ENCODE data around the gene ARHGAP15. TPM values are rescaled to one million over a fixed set of nuclear protein-coding genes. Genes with fewer than 3 reads are reported as not detected.

ARHGAP15 gene
- total RNA-seq, 1 experiment from 2014 or later = not detected

GRCh38 chr2:143525402-143525860 is 396.2 kb downstream of the ARHGAP15 start:
- Histone ChIP-seq H3K27ac (no peak overlapping the region), H3K79me2 (ENCODE audit: low read depth) (no peaks in the 10 kb centered on the region), H2AFZ (no peak overlapping the region), H4K20me1 (ENCODE audit: insufficient read depth) (no peaks in the 10 kb centered on the region), H3K9me3 (ENCODE audit: insufficient read depth, low read depth) (no peaks in the 10 kb centered on the region), H3K4me1 (replicated peaks; ENCODE audit: insufficient read depth) (no peaks in the 10 kb centered on the region), H3K4me3 (no peak overlapping the region), H3K4me2 (no peak overlapping the region), H3K9me2 (ENCODE audit: insufficient read depth) (no peaks in the 10 kb centered on the region), H3K27me3 (ENCODE audit: insufficient read depth, low read depth) (no peaks in the 10 kb centered on the region), H3K36me3 (ENCODE audit: low read depth) (no peaks in the 10 kb centered on the region), H3F3A (ENCODE audit: insufficient read depth, low read depth) (no peaks in the 10 kb centered on the region)
- intact Hi-C loops (cut with micrococcal nuclease; ENCODE audit: unreplicated experiment) = no loop called here
- TF ChIP-seq CTCF (conservative IDR thresholded peaks at IDR 0.05) (no peak), EZH2 (IDR thresholded peaks at IDR 0.05; ENCODE audit: low read depth) (no peak)
- ChIA-PET POLR2A (ENCODE audit: unreplicated experiment) (no interaction called here), CTCF (no interaction called here)
- BruUV-seq (replicated peaks) = no TSS peak
- no peak for DNase-seq

GRCh38 chr2:143526498-143526897 is 397.3 kb downstream of the ARHGAP15 start:
- DNase-seq = no peak
- Histone ChIP-seq H3K4me2 (no peak overlapping the region), H3K9me3 (ENCODE audit: insufficient read depth, low read depth) (no peaks in the 10 kb centered on the region), H3K27ac (no peak overlapping the region), H3K27me3 (ENCODE audit: insufficient read depth, low read depth) (no peaks in the 10 kb centered on the region), H3K9me2 (ENCODE audit: insufficient read depth) (no peaks in the 10 kb centered on the region), H3K79me2 (ENCODE audit: low read depth) (no peaks in the 10 kb centered on the region), H3F3A (ENCODE audit: insufficient read depth, low read depth) (no peaks in the 10 kb centered on the region), H2AFZ (no peak overlapping the region), H3K4me1 (replicated peaks; ENCODE audit: insufficient read depth) (no peaks in the 10 kb centered on the region), H4K20me1 (ENCODE audit: insufficient read depth) (no peaks in the 10 kb centered on the region), H3K36me3 (ENCODE audit: low read depth) (no peaks in the 10 kb centered on the region), H3K4me3 (no peak overlapping the region)
- TF ChIP-seq CTCF (conservative IDR thresholded peaks at IDR 0.05) = no peak
- no peak for TF ChIP-seq EZH2 (IDR thresholded peaks at IDR 0.05; ENCODE audit: low read depth)
- intact Hi-C loops (cut with micrococcal nuclease; ENCODE audit: unreplicated experiment) = no loop called here
- CTCF ChIA-PET = no interaction called here
- POLR2A ChIA-PET (ENCODE audit: unreplicated experiment) = no interaction called here
- BruUV-seq (replicated peaks) = no TSS peak

- Histone ChIP-seq H3K4me1 (replicated peaks; ENCODE audit: insufficient read depth) (no peaks in the 10 kb centered on the region), H3K4me2 (no peak overlapping the region), H3K9me3 (ENCODE audit: insufficient read depth, low read depth) (no peaks in the 10 kb centered on the region), H2AFZ (no peak overlapping the region), H3K79me2 (ENCODE audit: low read depth) (no peaks in the 10 kb centered on the region), H3K9me2 (ENCODE audit: insufficient read depth) (no peaks in the 10 kb centered on the region), H3F3A (ENCODE audit: insufficient read depth, low read depth) (no peaks in the 10 kb centered on the region), H3K27ac (no peak overlapping the region), H4K20me1 (ENCODE audit: insufficient read depth) (no peaks in the 10 kb centered on the region), H3K4me3 (no peak overlapping the region), H3K36me3 (ENCODE audit: low read depth) (no peaks in the 10 kb centered on the region), H3K27me3 (ENCODE audit: insufficient read depth, low read depth) (no peaks in the 10 kb centered on the region)
- TF ChIP-seq CTCF (conservative IDR thresholded peaks at IDR 0.05) = no peak
- TF ChIP-seq EZH2 (IDR thresholded peaks at IDR 0.05; ENCODE audit: low read depth) = no peak
- intact Hi-C loops (cut with micrococcal nuclease; ENCODE audit: unreplicated experiment) = no loop called here
- CTCF ChIA-PET = no interaction called here
- BruUV-seq (replicated peaks) = no TSS peak
- DNase-seq = no peak
- POLR2A ChIA-PET (ENCODE audit: unreplicated experiment) = no interaction called here
Measured at GRCh38 chr2:143528021-143528420, 398.8 kb downstream of the ARHGAP15 start.
